Gastroesophageal sphincter (tissue), 3 donors: ENCODE measurements around the gene CLK3.
"Not testable (repeated sequence)": the region's sequence is repeated elsewhere in the genome, so short reads cannot be mapped to it uniquely, and the experiment has no call there.

Experiments
- EP300 ChIP-seq: sonication (generic); formaldehyde crosslinking; IDR thresholded peaks from one replicate; pipeline ENCODE4 v1.6.1; 2017; ENCODE audit warnings: antibody characterized with exemption, mild to moderate bottlenecking
- POLR2A ChIP-seq, 2 donors: fragments of 450-650 bp; IDR thresholded peaks; one replicate each; pipeline ENCODE4 v1.6.1; 2017; ENCODE audit warnings: antibody characterized with exemption in 2 of 2, mild to moderate bottlenecking in 2 of 2, moderate library complexity in 1 of 2
- TF ChIP-seq, protein P1 (sequence below), 4 experiments: fragments of 200-600 bp in 2 of 4; fragments of 450-650 bp in 2 of 4; sonication (generic) in 1 of 4; IDR thresholded peaks; one replicate each; pipeline ENCODE4 v1.5.1; 2017 to 2019; ENCODE audit warnings: antibody characterized with exemption in 4 of 4, mild to moderate bottlenecking in 2 of 4, moderate library complexity in 2 of 4

DNA sequence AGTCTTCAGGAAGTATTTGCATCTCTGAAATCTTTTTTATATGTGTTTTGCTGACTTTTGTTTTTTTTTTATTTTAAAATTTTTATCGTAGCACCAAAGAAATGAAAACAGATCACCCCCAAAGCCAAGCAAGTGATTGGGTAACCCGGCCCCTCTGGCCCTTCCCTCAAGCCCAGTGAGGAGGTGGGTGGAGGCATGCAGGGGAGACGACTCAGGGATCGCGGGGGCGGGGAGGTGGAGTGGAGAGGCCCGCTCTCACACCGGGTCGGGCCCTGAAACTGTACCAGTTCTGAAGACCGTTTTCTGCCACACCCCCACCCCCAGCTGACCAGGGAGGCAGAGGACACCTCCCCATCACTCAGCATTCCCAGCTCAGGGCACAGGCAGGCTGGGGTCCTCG lies 18.9 kb upstream of the CLK3 start:
- TF ChIP-seq, protein P1, sequence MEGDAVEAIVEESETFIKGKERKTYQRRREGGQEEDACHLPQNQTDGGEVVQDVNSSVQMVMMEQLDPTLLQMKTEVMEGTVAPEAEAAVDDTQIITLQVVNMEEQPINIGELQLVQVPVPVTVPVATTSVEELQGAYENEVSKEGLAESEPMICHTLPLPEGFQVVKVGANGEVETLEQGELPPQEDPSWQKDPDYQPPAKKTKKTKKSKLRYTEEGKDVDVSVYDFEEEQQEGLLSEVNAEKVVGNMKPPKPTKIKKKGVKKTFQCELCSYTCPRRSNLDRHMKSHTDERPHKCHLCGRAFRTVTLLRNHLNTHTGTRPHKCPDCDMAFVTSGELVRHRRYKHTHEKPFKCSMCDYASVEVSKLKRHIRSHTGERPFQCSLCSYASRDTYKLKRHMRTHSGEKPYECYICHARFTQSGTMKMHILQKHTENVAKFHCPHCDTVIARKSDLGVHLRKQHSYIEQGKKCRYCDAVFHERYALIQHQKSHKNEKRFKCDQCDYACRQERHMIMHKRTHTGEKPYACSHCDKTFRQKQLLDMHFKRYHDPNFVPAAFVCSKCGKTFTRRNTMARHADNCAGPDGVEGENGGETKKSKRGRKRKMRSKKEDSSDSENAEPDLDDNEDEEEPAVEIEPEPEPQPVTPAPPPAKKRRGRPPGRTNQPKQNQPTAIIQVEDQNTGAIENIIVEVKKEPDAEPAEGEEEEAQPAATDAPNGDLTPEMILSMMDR (IDR thresholded peaks at IDR 0.05): not testable (repeated sequence)
- TF ChIP-seq EP300; POLR2A (IDR thresholded peaks at IDR 0.05): not testable (repeated sequence)
